K562 (cell line): ENCODE measurements around the gene KCNK4. TPM values are rescaled to one million over a fixed set of nuclear protein-coding genes. Genes with fewer than 3 reads are reported as not detected.
A peak's percentile ranks its signal among the peaks of the same experiment; 100 is the strongest.

Experiments
- CREM ChIP-seq: IDR thresholded peaks from 2 replicates; pipeline ENCODE4 v1.6.1; 2014; ENCODE audit warnings: antibody characterized with exemption, low read depth
- ELK1 ChIP-seq: sonication (generic); formaldehyde crosslinking; IDR thresholded peaks from 2 replicates; pipeline ENCODE4 v1.8.1; 2022; ENCODE audit warnings: missing genetic modification reagents
- FOS ChIP-seq: IDR thresholded peaks from 3 replicates; pipeline ENCODE4 v1.6.1; 2011; ENCODE audit not compliant: insufficient read length; ENCODE audit errors: extremely low read depth
- ILK ChIP-seq: fragments of 450-650 bp; IDR thresholded peaks from 2 replicates; pipeline ENCODE4 v1.6.1; 2016; ENCODE audit warnings: missing genetic modification characterization, low read depth, mild to moderate bottlenecking, missing compliant biosample characterization, moderate library complexity, borderline replicate concordance
- NFXL1 ChIP-seq: fragments of 450-650 bp; formaldehyde crosslinking; IDR thresholded peaks from 2 replicates; pipeline ENCODE4 v1.4.0; 2021; ENCODE audit warnings: mild to moderate bottlenecking
- PATZ1 ChIP-seq: fragments of 250-450 bp; sonication (Bioruptor Pico); IDR thresholded peaks from 2 replicates; pipeline ENCODE4 v1.5.0; 2020; ENCODE audit warnings: mild to moderate bottlenecking, borderline replicate concordance
- RBM14 ChIP-seq: fragments of 200-400 bp; formaldehyde crosslinking; IDR thresholded peaks from 2 replicates; pipeline ENCODE4 v1.6.1; 2018; ENCODE audit warnings: low read depth, mild to moderate bottlenecking, low read length, moderate library complexity, borderline replicate concordance; ENCODE audit not compliant: insufficient read depth
- SMC3 ChIP-seq: conservative IDR thresholded peaks from 2 replicates; pipeline ENCODE4 v1.6.1; 2011; ENCODE audit warnings: low read depth, low read length, improper control_type of control experiment; ENCODE audit not compliant: insufficient read depth
- THAP12 ChIP-seq: fragments of 250-450 bp; sonication (Bioruptor Pico); IDR thresholded peaks from 2 replicates; pipeline ENCODE4 v1.9.0; 2021; ENCODE audit warnings: mild to moderate bottlenecking, inconsistent platforms
- ZBTB2 ChIP-seq: fragments of 450-650 bp; IDR thresholded peaks from 2 replicates; pipeline ENCODE4 v1.6.1; 2016; ENCODE audit warnings: antibody characterized with exemption
- ZNF165 ChIP-seq: fragments of 250-450 bp; sonication (Bioruptor Pico); IDR thresholded peaks from 2 replicates; pipeline ENCODE4 v1.4.0; 2020; ENCODE audit warnings: borderline replicate concordance
- ZNF253 ChIP-seq: fragments of 250-450 bp; sonication (Bioruptor Pico); conservative IDR thresholded peaks from 2 replicates; pipeline ENCODE4 v1.6.1; 2021; ENCODE audit warnings: mild to moderate bottlenecking
- ZNF668 ChIP-seq: fragments of 250-450 bp; sonication (Bioruptor Pico); IDR thresholded peaks from 2 replicates; pipeline ENCODE4 v1.8.0; 2022; ENCODE audit warnings: mild to moderate bottlenecking, inconsistent platforms
- polyA plus RNA-seq, 8 experiments: library from polyadenylated mRNA; depleted of rRNA in 4 of 8; stranded (reverse) in 5 of 8; unstranded in 3 of 8; fragments of >200 nt; fragmentation: Nextera tagmentation in 2 of 8; fragmentation: Illumina TruSeq in 1 of 8; extraction: Ambion mirVana in 2 of 8; extraction: Trizol in 1 of 8; gene quantifications; 2 replicates each; pipeline versions ENCODE4 v1.2.1 to v1.2.3, GENCODE V29; 2011 to 2014; ENCODE audit warnings: inconsistent platforms in 1 of 8, missing spikeins in 1 of 8
- total RNA-seq, 7 experiments: library from RNA; depleted of rRNA in 6 of 7; stranded (reverse); fragments of >200 nt in 6 of 7; fragmentation: Illumina TruSeq in 2 of 7; extraction: Trizol in 2 of 7; gene quantifications; 2 replicates each; pipeline versions ENCODE4 v1.2.1 to v1.2.3, GENCODE V29; 2011 to 2021; ENCODE audit warnings: low replicate concordance in 1 of 7

Gene KCNK4
- total and polyA plus RNA-seq, 9 of the 15 experiments (the other 6 are each of a cell fraction or from before 2014, with no cell fraction given): not detected

- no peak for TF ChIP-seq ELK1 (CRISPR knock-in tag)
- TF ChIP-seq ILK (tag): no peak
- no peak for TF ChIP-seq NFXL1 (CRISPR knock-in tag)
- TF ChIP-seq PATZ1 (CRISPR knock-in tag): no peak
- no peak for TF ChIP-seq ZNF253
- no peak for TF ChIP-seq RBM14
- TF ChIP-seq SMC3: no peak
- TF ChIP-seq ZBTB2: 0 out of 2 replicates have a peak, but pooled peaks have one; percentile 38
- TF ChIP-seq ZNF165 (CRISPR knock-in tag): no peak
- 0 out of 2 replicates have a peak, but pooled peaks have one; percentile 29 for TF ChIP-seq CREM
- TF ChIP-seq FOS: no peak
- peak; percentile 42; the same call in 1 of the 2 replicates for TF ChIP-seq THAP12 (CRISPR knock-in tag)
- no peak for TF ChIP-seq ZNF668 (CRISPR knock-in tag)
These were observed 5.9 kb upstream of the KCNK4 start, which contains the start of gene GPR137 (continued) for GRCh38 chr11:64284962-64285884.
